Measurements from ENCODE around the gene HSPA9. TPM values are rescaled to one million over a fixed set of nuclear protein-coding genes. Genes with fewer than 3 reads are reported as not detected.
A peak's percentile ranks its signal among the peaks of the same experiment; 100 is the strongest.

HSPA9 gene
- total RNA-seq (2021; fragmentation: NEBNext Ultra II Directional; extraction: Animal tissue kit (Norgen Biotek cat#: 25700)): 395 and 396 TPM in 2 replicates
- 175 and 191 TPM in 2 replicates for polyA plus RNA-seq (2011; rRNA removed)
- polyA plus RNA-seq (2011; cell fraction: cytosol; rRNA removed): 234 TPM
- polyA plus RNA-seq (2011; cell fraction: nucleus; rRNA removed): 241 TPM
- 278 to 534 TPM (median 326 TPM) in 4 replicates for polyA plus RNA-seq (2012, experiment 1 of 2)
- polyA plus RNA-seq (2012, experiment 2 of 2): 43.2 TPM
- polyA plus RNA-seq (2013, experiment 1 of 2): 237 TPM
- 226 TPM for polyA plus RNA-seq (2013, experiment 2 of 2)
- 421 and 480 TPM in 2 replicates for polyA minus RNA-seq (2011; rRNA and poly(A)+ RNA removed)
- polyA minus RNA-seq (2011; cell fraction: cytosol; rRNA and poly(A)+ RNA removed): 298 TPM
- polyA minus RNA-seq (2011; cell fraction: nucleus; rRNA and poly(A)+ RNA removed): 278 TPM
- long read RNA-seq, experiment 1, full-length matches to known transcripts: 56 of 316 reads
- long read RNA-seq, experiment 1, partial matches to known transcripts: 200 of 316 reads
- long read RNA-seq, experiment 1, other reads (novel, unspliced or antisense): 60 of 316 reads
- long read RNA-seq, experiment 2, full-length matches to known transcripts: 170 of 254 reads
- long read RNA-seq, experiment 2, partial matches to known transcripts: 77 of 254 reads
- long read RNA-seq, experiment 2, other reads (novel, unspliced or antisense): 7 of 254 reads

DNA sequence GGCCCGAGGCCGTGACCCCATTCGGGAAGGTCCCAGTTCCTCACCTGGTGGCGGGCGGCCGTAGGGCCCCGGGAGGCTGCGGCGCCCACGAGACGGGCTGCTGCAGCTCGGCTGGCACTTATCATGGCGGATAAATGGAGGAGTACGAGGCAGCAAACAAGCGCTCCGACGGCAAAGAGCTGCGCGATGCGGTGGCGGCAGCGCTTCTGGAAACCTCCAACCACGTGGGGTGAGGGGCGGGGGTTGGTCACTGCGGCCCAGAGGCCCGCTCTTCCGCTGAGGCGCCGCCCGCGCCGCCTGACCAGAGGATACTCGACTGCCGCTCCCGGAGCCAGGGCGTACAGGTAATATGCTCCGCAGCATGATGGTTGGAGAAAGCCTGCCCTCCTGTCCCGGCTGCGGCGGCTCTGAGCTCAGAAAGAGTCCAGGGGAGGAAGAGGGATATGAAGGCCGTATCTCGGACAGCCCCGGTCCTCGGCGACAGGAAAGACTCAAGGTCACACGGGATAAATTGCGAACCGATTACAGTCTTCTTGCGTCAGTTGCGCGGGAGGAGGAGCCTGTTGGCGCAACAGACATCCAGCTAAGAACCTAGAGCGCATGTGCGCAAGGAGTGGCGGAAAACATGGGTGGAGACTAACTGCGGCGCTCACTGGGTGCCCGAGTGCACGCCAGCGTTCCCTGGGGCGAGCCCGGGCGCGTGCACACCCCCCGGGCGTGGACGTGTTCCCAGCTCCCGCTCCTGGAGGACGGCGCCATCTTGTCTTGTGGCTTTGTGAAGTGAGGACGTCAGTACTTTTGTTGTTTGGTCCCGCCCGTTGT, at the start of gene HSPA9:
Gene HSPA9, minus strand, starts transcription at position 208 of the 822 bp plus-strand sequence. Its CDS starts 83 bp downstream, at position 125.
- no peak within 1 kb of the TSS; the same call in 1 of the 2 replicates for H2BK20ac ChIP-seq (ENCODE audit: low read length)
- H3K36me3 ChIP-seq (ENCODE audit: control insufficient read depth in 2 of 4, insufficient read depth in 4 of 4, low read length in 3 of 4): peaks cover 22 to 37% (median 30%) of the 10 kb centered on the region in 4 experiments
- peak within 1 kb of the TSS; percentile 100 for H4K8ac ChIP-seq (ENCODE audit: extremely low read depth, insufficient read depth, low read length)
- H3K4ac ChIP-seq (replicated peaks; ENCODE audit: insufficient read length, low read depth, low read length): peak within 1 kb of the TSS; percentile 96
- peak; percentile 95 to 97 for DNase-seq (ENCODE audit: low read depth in 1 of 2, low spot score in 2 of 2)
- H2BK12ac ChIP-seq (ENCODE audit: low read depth, low read length): peak within 1 kb of the TSS; percentile 19; the same call in 1 of the 2 replicates
- peak within 1 kb of the TSS; percentile 1; the same call in 1 of the 2 replicates for H2AK5ac ChIP-seq (ENCODE audit: low read depth, low read length)
- H3K23me2 ChIP-seq (ENCODE audit: low read depth, low read length): 0 out of 2 replicates have a peak, but pooled peaks cover 2% of the 10 kb centered on the region
- 1% methylated on average over 70 of the region's 73 CpGs; no CpG with 5 or more reads in 1 of the 2 experiments for WGBS, 2 experiments (ENCODE audit: extremely low coverage in 1 of 2, insufficient coverage in 1 of 2, insufficient read length in 1 of 2, insufficient replicate concordance in 2 of 2, low coverage in 1 of 2, low lambda C conversion rate in 2 of 2, missing lambda C conversion rate in 1 of 2)
- H4K91ac ChIP-seq (replicated peaks; ENCODE audit: insufficient read length, low read length): peak within 1 kb of the TSS; percentile 98
- H3K4me2 ChIP-seq (ENCODE audit: insufficient read depth in 1 of 2, low read depth in 2 of 2, low read length in 2 of 2): peak within 1 kb of the TSS; percentile 38 to 95
- peak within 1 kb of the TSS; percentile 93 for H3K56ac ChIP-seq (replicated peaks; ENCODE audit: insufficient read length, low read depth, low read length)
- peaks cover 0 to 3% (median 0%) of the 10 kb centered on the region in 4 experiments; a peak in 3 of 7 replicates for H3K4me1 ChIP-seq (replicated peaks in 1 of 4; ENCODE audit: control insufficient read depth in 3 of 4, insufficient read depth in 4 of 4, low read length in 3 of 4)
- no peak within 1 kb of the TSS for H3K14ac ChIP-seq (ENCODE audit: insufficient read length)
- H3K79me2 ChIP-seq (ENCODE audit: control insufficient read depth in 1 of 2, insufficient read depth in 2 of 2, low read length in 2 of 2): peaks cover 22 to 45% of the 10 kb centered on the region in 2 experiments
- H3K4me3 ChIP-seq (ENCODE audit: extremely low read depth in 1 of 4, insufficient read depth in 2 of 4, low read depth in 3 of 4, low read length in 4 of 4): peak within 1 kb of the TSS; percentile 82 to 98 (median 92)
- H3K27me3 ChIP-seq (replicated peaks in 1 of 4; ENCODE audit: control insufficient read depth in 3 of 4, extremely low read depth in 1 of 4, insufficient read depth in 3 of 4, low read length in 3 of 4): no peaks in the 10 kb centered on the region
- peaks cover 3% of the 10 kb centered on the region; the same call in 1 of the 2 replicates for H3K79me1 ChIP-seq (ENCODE audit: low read depth, low read length)
- H2BK15ac ChIP-seq (ENCODE audit: low read length): peak within 1 kb of the TSS; percentile 23; the same call in 1 of the 2 replicates
- peak within 1 kb of the TSS; percentile 91 for H3K18ac ChIP-seq (ENCODE audit: extremely low read depth, low read length)
- peaks cover 0 to 5% of the 10 kb centered on the region in 2 experiments for H4K20me1 ChIP-seq (replicated peaks in 1 of 2; ENCODE audit: control insufficient read depth in 1 of 2, insufficient read depth in 2 of 2, low read length in 2 of 2)
- peak within 1 kb of the TSS; percentile 99 for H4K5ac ChIP-seq (ENCODE audit: insufficient read length, low read depth, low read length)
- CTCF ChIA-PET (ENCODE audit: partially characterized antibody): interaction anchor here (0.6 to 3.6 kb wide), 9 partner anchors 9 to 465 kb away, joined by 3 to 20 read pairs (median 3); no protein-coding TSS in a partner anchor
- H3K9me3 ChIP-seq (ENCODE audit: insufficient read depth in 2 of 2, low read depth in 1 of 2, low read length in 1 of 2): no peaks in the 10 kb centered on the region; a peak in 1 of 4 replicates
- peak within 1 kb of the TSS; percentile 100 for H3K27ac ChIP-seq (ENCODE audit: low read depth, low read length)
- H2BK120ac ChIP-seq (replicated peaks; ENCODE audit: low read depth, low read length): peak within 1 kb of the TSS; percentile 84
- POLR2A ChIA-PET (ENCODE audit: partially characterized antibody): interaction anchor here (0.6 to 24.2 kb wide), 47 partner anchors 11 to 766 kb away, joined by 3 to 1018 read pairs (median 4); partner anchors contain the start of genes CTNNA1, EGR1, ETF1 and MATR3
- peak; percentile 85 for FAIRE-seq
- H3K9ac ChIP-seq (replicated peaks in 1 of 4; ENCODE audit: extremely low read depth in 1 of 4, low read depth in 3 of 4, low read length in 3 of 4): peak within 1 kb of the TSS; percentile 97 to 99 (median 99)
- H2AFZ ChIP-seq (ENCODE audit: low read length): no peak within 1 kb of the TSS; the same call in 1 of the 2 replicates
- no peak within 1 kb of the TSS for H3K23ac ChIP-seq (ENCODE audit: insufficient read length)
- peak within 1 kb of the TSS; percentile 99 for H2BK5ac ChIP-seq (ENCODE audit: low read depth, low read length)
- TF ChIP-seq PHF8 (conservative IDR thresholded peaks at IDR 0.05; ENCODE audit: low read depth, low read length) (peak; percentile 82), NRF1 (IDR thresholded peaks at IDR 0.05; ENCODE audit: low read depth, low read length) (peak; percentile 49; the same call in 1 of the 2 replicates), SAP30 (IDR thresholded peaks at IDR 0.05; ENCODE audit: insufficient read depth, insufficient replicate concordance, low read length) (no peak), HDAC6 (IDR thresholded peaks at IDR 0.05; ENCODE audit: low read depth, low read length) (no peak), SP2 (IDR thresholded peaks at IDR 0.05; ENCODE audit: low read length) (no peak), TEAD4 (IDR thresholded peaks at IDR 0.05; ENCODE audit: low read depth, low read length) (no peak), YY1 (IDR thresholded peaks at IDR 0.05; ENCODE audit: low read depth, low read length) (peak; percentile 95)
